Upper lobe of right lung (tissue), 1 donor: ENCODE data around the gene CEBPB. TPM values are rescaled to one million over a fixed set of nuclear protein-coding genes. Genes with fewer than 3 reads are reported as not detected.
"Not testable (repeated sequence)": the region's sequence is repeated elsewhere in the genome, so short reads cannot be mapped to it uniquely, and the experiment has no call there.

Experiments used
- ATAC-seq: fragments of 200-7000 bp; cut with Tn5 transposase; one replicate; pipeline ENCODE4 v1.9.1; 2020; ENCODE audit warnings: mild to moderate bottlenecking, moderate library complexity
- DNase-seq: peaks from one replicate; pipeline ENCODE4 v3.0.0-alpha.2; 2020
- H3K27ac ChIP-seq: fragments of 200-600 bp; one replicate; pipeline ENCODE4 v1.8.0; 2022
- H3K27me3 ChIP-seq: fragments of 200-600 bp; one replicate; pipeline ENCODE4 v1.8.0; 2022; ENCODE audit warnings: mild to moderate bottlenecking
- H3K36me3 ChIP-seq: fragments of 200-600 bp; one replicate; pipeline ENCODE4 v1.8.0; 2022
- H3K4me1 ChIP-seq: fragments of 200-600 bp; one replicate; pipeline ENCODE4 v1.8.0; 2022
- H3K4me3 ChIP-seq: fragments of 200-600 bp; one replicate; pipeline ENCODE4 v1.8.0; 2022; ENCODE audit warnings: mild to moderate bottlenecking
- H3K9me3 ChIP-seq: fragments of 200-600 bp; one replicate; pipeline ENCODE4 v1.8.0; 2022
- CTCF ChIP-seq: fragments of 200-600 bp; IDR thresholded peaks from one replicate; pipeline ENCODE4 v1.8.0; 2022; ENCODE audit warnings: antibody characterized with exemption
- intact Hi-C: fragments of 100-400 bp; cut with DNase I; formaldehyde crosslinking; loops from one replicate; pipeline ENCODE4 v1.11.0; 2022
- total RNA-seq: library from RNA; stranded (reverse); fragmentation: NEBNext Ultra II Directional; extraction: Animal tissue kit (Norgen Biotek cat#: 25700); gene quantifications from one replicate; pipeline ENCODE4 v1.2.1, GENCODE V29; 2021
- donor health status: DM: no; HTN: yes; CAD: no; lungs with severe emphysema.

The CEBPB gene
- total RNA-seq, 1 donor from 2014 or later = 271 TPM

- peaks cover 22% of the 10 kb centered on the region for H3K4me1 ChIP-seq
- no peaks in the 10 kb centered on the region for H3K27me3 ChIP-seq
- no peaks in the 10 kb centered on the region for H3K9me3 ChIP-seq
- ATAC-seq (no peak), DNase-seq (no peak)
- TF ChIP-seq CTCF = no peak
- no peak overlapping the region for H3K27ac ChIP-seq
- H3K36me3 ChIP-seq = peaks cover 22% of the 10 kb centered on the region
- H3K4me3 ChIP-seq = no peak overlapping the region
- intact Hi-C loops = no loop called here
These were observed 7.0 kb downstream of the CEBPB start for GRCh38 chr20:50197463-50198179.

DNA sequence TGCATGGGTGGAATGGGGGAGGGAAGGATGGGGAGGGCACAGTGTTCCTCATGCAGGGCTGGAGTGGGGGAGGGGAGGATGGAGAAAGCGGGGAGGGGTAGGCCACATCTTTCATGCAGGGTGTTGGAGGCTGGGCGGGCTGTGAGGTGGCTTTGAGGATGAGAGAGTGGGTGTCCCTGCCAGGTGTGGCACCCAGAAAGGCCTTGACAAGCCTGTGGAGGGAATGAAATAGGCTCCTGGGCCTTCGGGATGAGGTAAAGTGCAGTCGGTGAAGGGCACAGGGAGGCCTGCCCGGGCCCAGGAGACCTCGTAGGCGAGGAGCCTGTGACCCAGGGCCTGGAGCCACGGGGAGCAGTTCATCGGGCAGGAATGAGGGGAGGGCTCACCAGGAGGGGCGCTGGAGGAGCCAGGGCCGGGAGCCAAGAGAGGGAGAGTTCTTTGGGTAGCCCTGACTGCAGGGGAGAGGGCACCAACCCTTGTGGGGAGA, 7.6 kb downstream of the CEBPB start:
- Histone ChIP-seq H3K4me3 (no peak overlapping the region), H3K36me3 (peaks cover 16% of the 10 kb centered on the region), H3K27me3 (no peaks in the 10 kb centered on the region), H3K27ac (no peak overlapping the region), H3K9me3 (no peaks in the 10 kb centered on the region), H3K4me1 (peaks cover 21% of the 10 kb centered on the region)
- ATAC-seq (peak; percentile 4), DNase-seq (no peak)
- no peak for TF ChIP-seq CTCF
- intact Hi-C loops = no loop called here

DNA sequence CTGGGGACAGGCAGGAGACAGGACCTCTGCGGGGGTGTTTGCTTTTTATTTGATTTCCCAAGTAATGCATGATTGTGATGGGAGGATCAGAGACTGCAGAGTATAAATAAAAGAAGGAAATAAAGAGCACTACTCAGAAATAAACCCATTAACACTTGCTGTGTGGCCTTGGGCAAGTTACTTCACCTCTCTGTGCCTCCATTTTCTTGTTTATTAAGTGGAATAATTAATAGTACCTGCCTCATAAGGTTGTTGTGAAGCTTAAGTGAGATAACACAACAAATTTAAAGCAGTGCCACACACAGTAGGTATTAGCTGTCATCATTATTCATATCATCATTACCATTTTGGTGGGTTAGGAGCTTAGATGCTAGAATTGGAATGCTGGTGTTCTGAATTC, 8.1 kb downstream of the CEBPB start:
- intact Hi-C loops = no loop called here
- TF ChIP-seq CTCF = no peak
- no peaks in the 10 kb centered on the region for H3K9me3 ChIP-seq
- H3K27ac ChIP-seq = no peak overlapping the region
- DNase-seq (no peak), ATAC-seq (no peak)
- no peak overlapping the region for H3K4me3 ChIP-seq
- peaks cover 16% of the 10 kb centered on the region for H3K4me1 ChIP-seq
- peaks cover 11% of the 10 kb centered on the region for H3K36me3 ChIP-seq
- H3K27me3 ChIP-seq = no peaks in the 10 kb centered on the region

DNA sequence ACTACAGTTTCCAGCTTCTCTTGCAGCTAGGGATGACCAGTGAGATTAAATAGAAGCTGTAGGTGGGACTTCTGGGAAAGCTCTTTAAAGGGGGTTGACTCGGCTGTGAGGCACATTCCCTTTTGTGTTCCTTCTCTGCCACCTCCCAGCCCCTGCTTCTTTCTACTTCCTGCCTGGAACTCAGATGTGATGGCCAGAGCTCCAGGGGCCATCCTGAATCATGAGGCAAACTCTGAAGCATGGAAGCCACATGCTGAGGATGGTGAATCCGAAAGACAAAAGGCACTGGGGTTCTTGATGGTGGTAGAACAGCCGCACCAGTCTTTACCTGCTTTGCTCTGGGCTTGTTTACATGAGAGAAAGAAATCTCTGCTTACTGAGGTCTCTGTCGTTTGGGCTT, 9.1 kb downstream of the CEBPB start:
- DNase-seq = no peak
- ATAC-seq = no peak
- H3K4me1 ChIP-seq = peaks cover 6% of the 10 kb centered on the region
- H3K9me3 ChIP-seq = no peaks in the 10 kb centered on the region
- H3K36me3 ChIP-seq = peaks cover 1% of the 10 kb centered on the region
- H3K27ac ChIP-seq = no peak overlapping the region
- H3K27me3 ChIP-seq = no peaks in the 10 kb centered on the region
- intact Hi-C loops = no loop called here
- no peak overlapping the region for H3K4me3 ChIP-seq
- TF ChIP-seq CTCF = no peak

DNA sequence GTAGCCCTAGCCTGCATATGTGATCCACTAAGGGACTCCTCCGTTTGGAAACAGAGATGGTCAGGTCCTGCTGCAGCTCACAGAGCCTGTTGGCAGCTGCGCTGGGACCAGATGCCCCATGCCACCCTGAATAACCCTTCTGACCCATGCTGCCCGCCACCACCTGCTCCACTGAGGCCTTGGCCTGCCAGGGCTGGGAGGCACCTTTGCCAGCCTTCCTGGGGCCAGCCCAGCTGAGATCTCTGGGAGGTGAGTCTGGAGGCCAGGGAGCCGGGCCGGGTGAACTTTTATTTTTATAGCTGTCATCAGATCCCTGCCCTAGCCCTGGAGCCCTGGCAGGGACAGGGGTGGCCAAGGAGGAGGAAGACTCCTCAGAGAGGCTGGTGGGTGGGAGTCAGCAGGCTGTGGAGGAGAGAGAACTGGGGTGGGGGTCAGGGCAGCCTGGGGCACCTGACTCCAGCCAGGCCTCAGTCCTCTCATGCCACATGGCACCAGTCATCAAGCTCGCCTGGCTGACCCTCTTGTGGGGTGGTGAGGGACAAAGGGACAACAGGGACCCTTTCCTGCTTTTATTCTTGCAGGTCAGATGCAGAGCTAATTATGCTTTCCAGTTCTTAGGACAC, 10.0 kb downstream of the CEBPB start:
- TF ChIP-seq CTCF = no peak
- H3K4me1 ChIP-seq = no peaks in the 10 kb centered on the region
- no peak for DNase-seq
- H3K9me3 ChIP-seq = no peaks in the 10 kb centered on the region
- H3K27ac ChIP-seq = no peak overlapping the region
- no peak overlapping the region for H3K4me3 ChIP-seq
- no peaks in the 10 kb centered on the region for H3K36me3 ChIP-seq
- no peaks in the 10 kb centered on the region for H3K27me3 ChIP-seq
- no peak for ATAC-seq
- intact Hi-C loops = no loop called here

- ATAC-seq, DNase-seq, H3K27me3 ChIP-seq, H3K27ac ChIP-seq, H3K4me3 ChIP-seq, H3K4me1 ChIP-seq, H3K9me3 ChIP-seq, H3K36me3 ChIP-seq, intact Hi-C loops: not testable (repeated sequence)
These were observed 11.1 kb downstream of the CEBPB start for GRCh38 chr20:50201710-50202109.
